Sigmoid colon (tissue), 4 donors: ENCODE results near the gene TMEM119.

Experiments
- CTCF ChIP-seq, 4 experiments: fragments of 450-650 bp in 3 of 4; fragments of 200-600 bp in 1 of 4; IDR thresholded peaks; one replicate each; pipeline ENCODE4 v1.5.1; 2016 to 2019; ENCODE audit warnings: antibody characterized with exemption in 4 of 4, mild to moderate bottlenecking in 3 of 4, moderate library complexity in 2 of 4
- EP300 ChIP-seq, 4 donors: sonication (generic); formaldehyde crosslinking; IDR thresholded peaks; one replicate each; pipeline ENCODE4 v1.6.1; 2017; ENCODE audit warnings: antibody characterized with exemption in 4 of 4
- POLR2A ChIP-seq, 2 donors: fragments of 450-650 bp; IDR thresholded peaks; one replicate each; pipeline ENCODE4 v1.6.1; 2016; ENCODE audit warnings: antibody characterized with exemption in 2 of 2, mild to moderate bottlenecking in 2 of 2, moderate library complexity in 2 of 2

DNA sequence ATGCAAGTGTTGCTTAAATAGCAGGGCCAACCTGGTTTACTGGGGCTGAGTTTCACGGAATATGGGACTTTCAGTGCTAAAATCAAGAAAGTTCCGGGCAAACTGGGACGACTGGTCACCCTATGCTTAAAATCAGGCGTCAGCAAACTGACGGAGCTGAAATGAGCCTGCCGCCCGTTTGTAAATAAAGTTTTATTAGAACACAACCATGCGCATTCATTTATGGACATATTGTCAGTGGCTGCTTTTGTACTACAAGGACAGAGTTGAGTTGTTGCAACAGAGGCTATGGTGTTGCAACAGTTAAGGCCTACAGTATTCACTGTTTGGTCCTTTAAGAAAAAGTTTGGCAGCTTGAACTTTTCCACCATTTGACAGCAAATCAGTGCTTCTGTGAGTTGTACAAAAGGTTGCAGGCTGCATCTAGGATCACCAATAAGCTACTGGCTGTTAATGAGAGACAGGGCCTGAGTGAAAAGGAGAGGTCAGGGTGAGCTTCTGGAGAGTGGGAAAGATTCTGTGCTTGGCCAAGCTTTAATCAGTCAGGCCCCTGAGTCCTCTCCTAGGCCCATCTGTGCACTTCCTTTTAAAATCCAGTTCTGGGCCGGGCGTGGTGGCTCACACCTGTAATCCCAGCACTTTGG, 22.5 kb upstream of the TMEM119 start:
- TF ChIP-seq CTCF (IDR thresholded peaks at IDR 0.05) (no peak), POLR2A (IDR thresholded peaks at IDR 0.05) (no peak), EP300 (IDR thresholded peaks at IDR 0.05) (no peak)
